ENCODE results near the gene EXOC2. TPM values are rescaled to one million over a fixed set of nuclear protein-coding genes. Genes with fewer than 3 reads are reported as not detected.
A peak's percentile ranks its signal among the peaks of the same experiment; 100 is the strongest.

EXOC2 gene
- total and polyA plus RNA-seq, 8 donors: 2.5 to 10.3 (median 6.4) TPM

DNA sequence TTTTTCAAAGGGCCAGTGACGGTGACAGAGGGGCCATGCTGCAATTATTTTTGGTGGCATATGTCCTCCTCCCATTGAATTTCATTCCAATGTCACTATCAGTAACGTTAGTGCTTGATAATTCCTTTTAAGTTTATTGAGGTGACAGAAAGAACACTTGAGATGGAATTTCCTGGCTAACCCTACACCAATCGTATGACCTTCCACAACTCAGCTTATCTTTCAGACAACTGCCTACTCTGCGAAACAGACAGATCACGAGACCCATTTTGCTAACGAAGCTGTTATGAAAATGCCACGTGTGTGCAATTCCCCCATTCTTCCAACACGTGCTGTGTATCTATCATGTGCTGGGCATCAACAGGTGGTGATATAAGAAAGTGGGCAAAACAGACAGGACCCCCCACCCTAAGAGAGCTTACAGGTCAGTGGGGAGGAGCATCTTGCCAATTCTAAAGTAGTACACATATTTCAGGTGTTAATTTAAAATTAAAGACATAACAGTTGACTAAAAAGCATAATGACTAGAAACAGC is 188.4 kb downstream of the EXOC2 start:
- Histone ChIP-seq H3K4me3 (no peak overlapping the region), H3K4me1 (no peaks in the 10 kb centered on the region), H3K27me3 (no peaks in the 10 kb centered on the region), H3K27ac (no peak overlapping the region), H3K36me3 (no peaks in the 10 kb centered on the region), H3K9me3 (no peaks in the 10 kb centered on the region)
- no peak for ATAC-seq
- TF ChIP-seq, protein P1, sequence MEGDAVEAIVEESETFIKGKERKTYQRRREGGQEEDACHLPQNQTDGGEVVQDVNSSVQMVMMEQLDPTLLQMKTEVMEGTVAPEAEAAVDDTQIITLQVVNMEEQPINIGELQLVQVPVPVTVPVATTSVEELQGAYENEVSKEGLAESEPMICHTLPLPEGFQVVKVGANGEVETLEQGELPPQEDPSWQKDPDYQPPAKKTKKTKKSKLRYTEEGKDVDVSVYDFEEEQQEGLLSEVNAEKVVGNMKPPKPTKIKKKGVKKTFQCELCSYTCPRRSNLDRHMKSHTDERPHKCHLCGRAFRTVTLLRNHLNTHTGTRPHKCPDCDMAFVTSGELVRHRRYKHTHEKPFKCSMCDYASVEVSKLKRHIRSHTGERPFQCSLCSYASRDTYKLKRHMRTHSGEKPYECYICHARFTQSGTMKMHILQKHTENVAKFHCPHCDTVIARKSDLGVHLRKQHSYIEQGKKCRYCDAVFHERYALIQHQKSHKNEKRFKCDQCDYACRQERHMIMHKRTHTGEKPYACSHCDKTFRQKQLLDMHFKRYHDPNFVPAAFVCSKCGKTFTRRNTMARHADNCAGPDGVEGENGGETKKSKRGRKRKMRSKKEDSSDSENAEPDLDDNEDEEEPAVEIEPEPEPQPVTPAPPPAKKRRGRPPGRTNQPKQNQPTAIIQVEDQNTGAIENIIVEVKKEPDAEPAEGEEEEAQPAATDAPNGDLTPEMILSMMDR (IDR thresholded peaks at IDR 0.05): no peak
- no peak for DNase-seq
- 84 to 90% methylated on average over 8 of the region's 8 CpGs for WGBS, 2 donors
- intact Hi-C loops (cut with DNase I): no loop called here
- FAIRE-seq: no peak

DNA sequence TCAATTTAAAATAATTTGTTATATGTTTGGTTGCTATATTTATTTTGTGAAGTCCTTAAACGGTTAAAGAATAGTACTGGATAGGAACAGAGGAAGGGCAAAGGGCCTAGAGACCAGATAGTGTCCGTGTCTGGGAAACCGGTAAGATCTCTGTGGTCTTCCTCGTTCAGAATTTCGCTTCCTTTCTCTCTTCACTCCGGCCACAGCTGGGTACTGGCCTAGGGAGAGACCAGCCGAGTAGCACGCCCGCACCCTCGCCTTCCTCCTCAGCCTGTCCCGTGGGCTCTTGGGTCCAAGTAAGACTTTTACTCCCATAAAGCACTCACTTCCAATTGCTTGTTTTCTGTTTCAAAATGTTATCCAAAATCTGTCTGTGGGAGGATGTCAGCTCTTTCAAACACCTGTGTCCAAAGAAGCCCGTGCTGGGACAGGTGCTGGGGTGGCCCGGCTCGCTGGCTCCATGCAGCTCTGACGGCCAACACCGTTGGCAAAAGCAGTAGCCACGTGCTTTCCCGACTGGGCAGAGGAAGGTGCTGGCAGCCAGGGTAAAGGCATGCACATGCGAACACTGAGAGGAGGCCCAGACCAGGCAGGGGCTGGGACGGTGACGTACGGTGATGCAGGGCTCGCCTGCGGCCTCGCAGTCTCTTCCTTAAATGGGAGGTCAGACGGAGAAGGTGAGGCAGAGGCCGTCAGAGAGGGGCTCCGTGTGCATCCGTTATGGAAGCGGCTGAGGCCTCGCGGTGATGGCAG is 189.2 kb downstream of the EXOC2 start:
- Histone ChIP-seq H3K9me3 (no peaks in the 10 kb centered on the region), H3K4me1 (no peaks in the 10 kb centered on the region), H3K27ac (no peak overlapping the region), H3K27me3 (no peaks in the 10 kb centered on the region), H3K36me3 (no peaks in the 10 kb centered on the region), H3K4me3 (no peak overlapping the region)
- FAIRE-seq (no peak), DNase-seq (no peak), ATAC-seq (no peak)
- 91 to 93% methylated on average over 32 of the region's 32 CpGs for WGBS, 2 donors
- intact Hi-C loops (cut with DNase I): no loop called here
- TF ChIP-seq, protein P1 (IDR thresholded peaks at IDR 0.05): no peak

DNA sequence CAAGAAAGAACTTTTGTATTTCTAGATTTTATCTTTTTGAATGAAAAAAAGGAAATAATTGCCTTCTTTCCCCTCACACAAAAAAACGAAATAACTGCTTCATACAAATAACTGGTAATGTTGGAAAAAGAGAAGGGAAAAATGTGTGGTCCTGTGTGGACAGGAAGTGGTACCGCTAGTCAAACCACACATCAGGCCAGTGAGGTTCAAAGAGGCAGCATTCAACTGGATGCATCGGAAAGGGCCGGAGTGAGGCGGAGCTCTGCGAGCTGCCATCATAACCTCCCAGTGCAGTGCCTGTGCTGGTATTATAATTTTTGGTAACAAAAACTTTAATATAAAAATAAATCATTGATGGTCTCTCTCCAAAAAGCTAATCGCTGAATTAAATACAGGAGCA is 190.2 kb downstream of the EXOC2 start:
- FAIRE-seq (no peak), ATAC-seq (no peak), DNase-seq (no peak)
- Histone ChIP-seq H3K4me3 (no peak overlapping the region), H3K36me3 (no peaks in the 10 kb centered on the region), H3K4me1 (no peaks in the 10 kb centered on the region), H3K9me3 (no peaks in the 10 kb centered on the region), H3K27me3 (no peaks in the 10 kb centered on the region), H3K27ac (no peak overlapping the region)
- WGBS, 2 donors: 93 to 94% methylated on average over 7 of the region's 7 CpGs
- intact Hi-C loops (cut with DNase I): no loop called here
- TF ChIP-seq, protein P1 (IDR thresholded peaks at IDR 0.05): no peak

DNA sequence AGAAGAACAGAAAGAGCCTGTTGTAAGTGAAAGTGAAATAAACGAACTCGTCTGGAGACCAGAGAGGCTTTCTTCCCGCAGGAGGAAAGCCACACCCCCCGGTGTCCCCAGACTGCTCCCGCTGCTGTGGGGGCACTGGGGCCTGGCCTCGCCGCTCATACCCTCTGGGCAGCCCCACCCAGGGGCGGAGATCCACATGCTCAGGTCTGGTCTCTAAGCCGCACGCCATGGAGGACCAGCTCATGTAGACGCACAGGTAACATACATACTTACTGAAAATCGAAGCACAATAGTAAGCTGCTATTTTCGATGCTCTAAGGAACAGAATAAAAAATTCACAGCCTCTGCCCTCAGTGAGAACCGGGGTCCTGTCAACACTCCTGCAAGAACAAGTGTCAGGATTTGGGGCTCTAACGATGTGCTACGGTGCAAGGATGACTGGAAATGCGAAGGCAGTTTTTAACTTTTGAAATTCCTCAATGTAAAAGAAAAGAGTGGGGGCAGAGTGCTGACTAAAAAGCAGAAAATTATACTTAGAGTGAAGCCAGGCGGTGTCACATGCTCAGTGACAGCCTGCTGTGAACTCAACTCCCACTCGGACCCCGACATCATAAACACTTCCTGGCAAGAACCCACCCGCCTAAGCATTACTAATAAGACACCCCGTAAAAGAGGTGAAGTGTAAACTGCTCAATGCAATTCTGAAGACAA is 190.9 kb downstream of the EXOC2 start:
- FAIRE-seq (no peak), ATAC-seq (no peak), DNase-seq (peak in 1 of 6 donors; percentile 47)
- TF ChIP-seq, protein P1 (IDR thresholded peaks at IDR 0.05): no peak
- H3K4me1 ChIP-seq: no peaks in the 10 kb centered on the region
- H3K27ac ChIP-seq: no peak overlapping the region
- H3K4me3 ChIP-seq: no peak overlapping the region
- WGBS, 2 donors: 90 to 93% methylated on average over 22 of the region's 22 CpGs
- no peaks in the 10 kb centered on the region for H3K36me3 ChIP-seq
- intact Hi-C loops (cut with DNase I): no loop called here
- no peaks in the 10 kb centered on the region for H3K27me3 ChIP-seq
- H3K9me3 ChIP-seq: no peaks in the 10 kb centered on the region

All from pancreas (tissue), 10 donors.